Measurements from ENCODE around the gene NPAS1.

DNA sequence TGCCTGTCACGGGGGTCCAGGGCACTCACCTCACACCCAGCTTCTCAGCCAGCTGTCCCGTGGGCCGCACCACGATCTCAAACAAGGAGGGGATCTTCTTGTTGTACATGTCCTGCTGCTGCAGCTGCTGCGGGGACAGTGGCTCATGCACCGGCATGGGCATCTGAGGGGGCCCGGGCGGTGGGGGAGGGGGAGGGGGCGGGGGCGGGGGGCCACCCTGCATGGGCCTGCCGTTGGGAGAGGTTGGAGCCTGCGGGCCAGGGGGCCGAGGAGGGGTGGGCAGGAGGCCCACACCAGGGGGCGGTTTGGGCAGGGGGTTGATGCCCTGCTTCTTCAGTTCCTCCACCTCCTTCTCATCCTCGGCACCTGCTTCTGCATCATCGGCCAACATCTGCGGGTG lies 52.7 kb downstream of the NPAS1 start:
- TF ChIP-seq, protein P1, sequence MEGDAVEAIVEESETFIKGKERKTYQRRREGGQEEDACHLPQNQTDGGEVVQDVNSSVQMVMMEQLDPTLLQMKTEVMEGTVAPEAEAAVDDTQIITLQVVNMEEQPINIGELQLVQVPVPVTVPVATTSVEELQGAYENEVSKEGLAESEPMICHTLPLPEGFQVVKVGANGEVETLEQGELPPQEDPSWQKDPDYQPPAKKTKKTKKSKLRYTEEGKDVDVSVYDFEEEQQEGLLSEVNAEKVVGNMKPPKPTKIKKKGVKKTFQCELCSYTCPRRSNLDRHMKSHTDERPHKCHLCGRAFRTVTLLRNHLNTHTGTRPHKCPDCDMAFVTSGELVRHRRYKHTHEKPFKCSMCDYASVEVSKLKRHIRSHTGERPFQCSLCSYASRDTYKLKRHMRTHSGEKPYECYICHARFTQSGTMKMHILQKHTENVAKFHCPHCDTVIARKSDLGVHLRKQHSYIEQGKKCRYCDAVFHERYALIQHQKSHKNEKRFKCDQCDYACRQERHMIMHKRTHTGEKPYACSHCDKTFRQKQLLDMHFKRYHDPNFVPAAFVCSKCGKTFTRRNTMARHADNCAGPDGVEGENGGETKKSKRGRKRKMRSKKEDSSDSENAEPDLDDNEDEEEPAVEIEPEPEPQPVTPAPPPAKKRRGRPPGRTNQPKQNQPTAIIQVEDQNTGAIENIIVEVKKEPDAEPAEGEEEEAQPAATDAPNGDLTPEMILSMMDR (IDR thresholded peaks at IDR 0.05), result no peak
- TF ChIP-seq POLR2A (IDR thresholded peaks at IDR 0.05), result no peak

Measured in ovary (tissue), 3 donors.